Spleen (tissue), 7 donors: Measurements from ENCODE around the gene NPPA.

Experiments
- CTCF ChIP-seq, 11 experiments: fragments of 200-600 bp in 7 of 11; fragments of 450-650 bp in 4 of 11; sonication (generic) in 4 of 11; IDR thresholded peaks in 8 of 11; conservative IDR thresholded peaks in 3 of 11; 1 replicate in 7 of 11; 2 replicates in 4 of 11; pipeline versions ENCODE4 v1.4.0 to v1.8.0; 2016 to 2021; ENCODE audit warnings: antibody characterized with exemption in 11 of 11, inconsistent platforms in 4 of 11, mild to moderate bottlenecking in 1 of 11
- POLR2A ChIP-seq, 3 donors: fragments of 450-650 bp; IDR thresholded peaks; one replicate each; pipeline ENCODE4 v1.5.1; 2017; ENCODE audit warnings: antibody characterized with exemption in 3 of 3, mild to moderate bottlenecking in 1 of 3
- donor health status: DM: no; HTN: no; CAD: no; lungs with moderate emphysema.
- donor health status: DM: no; HTN: no; CAD: no.
- donor health status: DM: no; HTN: no; CAD: no.

- TF ChIP-seq CTCF (IDR thresholded peaks at IDR 0.05 in 8 of 11, conservative IDR thresholded peaks at IDR 0.05 in 3 of 11) (no peak), POLR2A (IDR thresholded peaks at IDR 0.05) (no peak)
Measured at GRCh38 chr1:11854519-11854918, 6.9 kb upstream of the NPPA start.
